Measurements from ENCODE around the gene MRFAP1. TPM values are rescaled to one million over a fixed set of nuclear protein-coding genes. Genes with fewer than 3 reads are reported as not detected.

Gene MRFAP1
- total RNA-seq, 1 donor from 2014 or later, result 262 TPM

- no peak for DNase-seq (ENCODE audit: low spot score)
- intact Hi-C loops (cut with DNase I), result no loop called here
Measured at GRCh38 chr4:6608758-6609414, 31.6 kb upstream of the MRFAP1 start.

DNA sequence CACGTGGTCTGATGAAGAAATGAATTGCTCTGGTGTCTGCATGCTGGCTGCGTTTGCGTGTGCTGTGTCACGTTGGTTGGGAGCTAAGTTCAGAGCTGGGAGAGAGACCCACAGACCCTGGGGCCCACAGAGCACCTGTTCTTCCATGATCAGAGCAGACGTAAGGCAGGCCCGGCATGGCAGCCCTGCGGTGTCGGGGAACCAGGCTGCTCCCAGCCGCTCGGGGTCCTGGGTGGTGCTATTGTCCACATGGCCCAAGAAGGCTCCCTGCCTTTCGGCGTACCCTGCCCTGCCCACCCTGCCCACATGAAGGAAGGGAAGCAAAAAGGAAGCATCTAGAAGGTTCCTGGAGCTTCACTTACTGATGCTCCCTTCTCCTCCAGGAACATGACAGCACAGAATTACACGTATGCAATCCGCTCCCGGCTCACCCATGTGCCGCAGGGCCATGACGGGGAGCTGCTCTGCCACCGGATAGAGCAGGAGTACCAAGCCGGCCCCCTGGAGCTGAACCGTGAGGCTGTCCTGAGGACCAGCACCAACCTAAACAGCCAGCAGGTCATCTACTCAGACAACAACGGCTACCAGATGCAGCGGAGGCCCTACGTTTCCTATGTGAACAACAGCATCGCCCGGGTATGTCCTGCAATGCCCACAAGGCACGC is 30.9 kb upstream of the MRFAP1 start:
- no peak for DNase-seq (ENCODE audit: low spot score)
- intact Hi-C loops (cut with DNase I), result no loop called here

DNA sequence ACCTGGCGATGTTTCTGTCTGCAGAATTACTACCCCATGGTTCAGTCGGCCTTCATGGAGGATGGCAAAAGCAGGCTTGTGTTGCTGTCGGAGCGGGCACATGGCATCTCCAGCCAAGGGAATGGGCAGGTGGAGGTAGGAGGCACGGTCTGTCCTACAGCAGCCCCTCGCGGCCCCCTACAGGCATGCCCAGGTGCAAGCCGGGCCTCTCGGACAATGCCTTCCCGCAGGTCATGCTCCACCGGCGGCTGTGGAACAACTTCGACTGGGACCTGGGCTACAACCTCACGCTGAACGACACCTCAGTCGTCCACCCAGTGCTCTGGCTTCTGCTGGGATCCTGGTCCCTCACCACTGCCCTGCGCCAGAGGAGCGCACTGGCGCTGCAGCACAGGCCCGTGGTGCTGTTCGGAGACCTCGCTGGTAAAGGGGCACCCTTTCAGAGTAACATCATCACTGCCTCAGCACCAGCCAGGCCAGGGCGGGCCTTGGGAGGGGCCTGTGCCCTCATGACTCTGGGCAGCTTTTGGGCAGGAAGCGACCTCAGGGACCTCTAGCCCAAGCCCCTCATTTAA is 29.5 kb upstream of the MRFAP1 start:
- intact Hi-C loops (cut with DNase I), result no loop called here

GRCh38 chr4:6612961-6613675 is 27.4 kb upstream of the MRFAP1 start:
- intact Hi-C loops (cut with DNase I), result no loop called here
- DNase-seq (ENCODE audit: low spot score), result no peak

More for the DNA sequence above, 29.5 kb upstream of the MRFAP1 start:
- DNase-seq (ENCODE audit: low spot score), result no peak

DNA sequence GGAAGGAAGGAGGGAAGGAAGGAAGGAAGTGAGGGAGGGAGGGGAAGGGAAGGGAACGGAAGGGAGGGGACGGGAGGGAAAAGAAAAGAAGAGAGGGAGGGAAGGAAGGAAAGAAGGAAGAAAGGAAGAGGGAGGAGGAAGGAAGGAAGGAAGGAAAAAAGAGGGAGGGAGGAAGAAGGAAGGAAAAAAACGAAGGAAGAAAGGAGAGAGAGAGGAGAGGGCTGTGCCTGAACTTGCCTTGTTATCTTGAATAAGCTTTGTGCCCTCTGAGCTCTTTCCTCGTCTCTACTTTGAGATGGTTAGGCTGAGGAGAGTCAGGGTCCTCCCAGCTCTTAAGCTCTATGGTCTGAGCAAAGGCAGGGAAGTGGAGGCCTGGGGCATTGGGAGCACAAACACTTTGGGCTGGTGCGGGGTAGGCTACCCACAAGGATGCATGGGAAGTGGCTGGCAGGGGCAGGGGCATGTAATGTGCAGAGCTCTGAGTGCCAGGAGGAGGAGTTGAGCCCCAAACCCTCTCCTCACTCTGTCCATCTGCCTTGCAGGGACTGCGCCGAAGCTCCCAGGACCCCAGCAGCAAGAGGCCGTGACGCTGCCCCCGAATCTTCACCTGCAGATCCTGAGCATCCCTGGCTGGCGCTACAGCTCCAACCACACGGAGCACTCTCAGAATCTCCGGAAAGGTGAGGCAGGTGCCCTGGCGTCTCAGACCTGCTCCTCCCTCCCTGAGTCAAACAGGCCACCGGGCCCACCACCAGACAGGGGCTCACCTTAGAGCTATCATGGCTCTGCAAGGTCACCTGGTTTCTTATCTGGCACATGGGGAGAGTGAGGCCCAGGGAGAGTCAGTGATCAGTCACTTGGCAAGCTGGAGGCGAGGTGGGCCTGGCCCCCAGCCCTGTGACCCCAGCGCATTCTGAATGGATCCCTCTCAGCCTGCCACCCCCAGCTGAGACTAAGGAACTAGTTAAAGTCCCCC is 26.5 kb upstream of the MRFAP1 start:
- DNase-seq (ENCODE audit: low spot score), result no peak
- intact Hi-C loops (cut with DNase I), result no loop called here

- DNase-seq (ENCODE audit: low spot score), result no peak
- intact Hi-C loops (cut with DNase I), result no loop called here
Measured at GRCh38 chr4:6614701-6615230, 25.7 kb upstream of the MRFAP1 start.

GRCh38 chr4:6616087-6616995 is 24.1 kb upstream of the MRFAP1 start:
- intact Hi-C loops (cut with DNase I), result no loop called here
- no peak for DNase-seq (ENCODE audit: low spot score)

DNA sequence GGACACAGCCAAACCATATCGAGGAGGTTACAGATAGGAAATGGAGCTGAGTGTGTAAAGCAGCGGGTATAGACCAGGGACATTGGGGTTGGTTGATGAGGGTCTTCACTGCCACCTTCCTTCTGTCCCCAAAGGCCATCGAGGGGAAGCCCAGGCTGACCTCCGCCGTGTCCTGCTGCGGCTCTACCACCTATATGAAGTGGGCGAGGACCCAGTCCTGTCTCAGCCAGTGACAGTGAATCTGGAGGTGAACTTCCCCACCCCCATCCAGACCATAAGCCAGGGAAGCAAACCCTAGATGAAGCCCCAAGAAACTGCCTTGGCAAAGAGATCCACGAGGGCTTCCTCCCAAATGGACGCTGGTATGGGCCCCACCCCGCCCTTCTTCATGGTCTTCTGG is 23.2 kb upstream of the MRFAP1 start:
- intact Hi-C loops (cut with DNase I), result no loop called here
- DNase-seq (ENCODE audit: low spot score), result no peak

GRCh38 chr4:6618386-6619115 is 21.9 kb upstream of the MRFAP1 start:
- intact Hi-C loops (cut with DNase I), result no loop called here
- DNase-seq (ENCODE audit: low spot score), result no peak

- DNase-seq (ENCODE audit: low spot score), result no peak
- intact Hi-C loops (cut with DNase I), result no loop called here
Measured at GRCh38 chr4:6619116-6619465, 21.4 kb upstream of the MRFAP1 start.

- intact Hi-C loops (cut with DNase I), result no loop called here
- no peak for DNase-seq (ENCODE audit: low spot score)
Measured at GRCh38 chr4:6619466-6620255, 20.8 kb upstream of the MRFAP1 start.

DNA sequence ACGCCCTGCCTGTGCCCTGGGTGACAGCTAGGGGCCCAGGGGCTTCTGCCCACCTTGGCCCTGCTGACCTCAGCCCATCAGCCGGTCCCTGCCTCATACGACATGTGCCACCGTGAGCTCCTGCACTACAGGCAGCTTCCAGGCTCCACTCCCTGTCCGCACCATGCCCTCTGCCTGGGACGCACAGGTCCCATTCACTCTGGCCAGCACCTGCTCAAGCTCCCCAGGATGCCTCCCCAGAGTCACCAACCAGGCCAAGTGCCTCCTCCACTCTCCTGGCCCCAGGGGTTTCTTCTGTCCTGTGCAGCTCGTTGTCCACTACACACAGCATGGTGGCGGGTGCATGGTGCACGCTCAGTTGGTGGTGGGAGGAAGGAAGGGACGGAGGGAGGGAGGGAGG is 20.2 kb upstream of the MRFAP1 start:
- intact Hi-C loops (cut with DNase I), result no loop called here
- no peak for DNase-seq (ENCODE audit: low spot score)

GRCh38 chr4:6620891-6621555 is 19.5 kb upstream of the MRFAP1 start:
- intact Hi-C loops (cut with DNase I), result no loop called here
- no peak for DNase-seq (ENCODE audit: low spot score)

DNA sequence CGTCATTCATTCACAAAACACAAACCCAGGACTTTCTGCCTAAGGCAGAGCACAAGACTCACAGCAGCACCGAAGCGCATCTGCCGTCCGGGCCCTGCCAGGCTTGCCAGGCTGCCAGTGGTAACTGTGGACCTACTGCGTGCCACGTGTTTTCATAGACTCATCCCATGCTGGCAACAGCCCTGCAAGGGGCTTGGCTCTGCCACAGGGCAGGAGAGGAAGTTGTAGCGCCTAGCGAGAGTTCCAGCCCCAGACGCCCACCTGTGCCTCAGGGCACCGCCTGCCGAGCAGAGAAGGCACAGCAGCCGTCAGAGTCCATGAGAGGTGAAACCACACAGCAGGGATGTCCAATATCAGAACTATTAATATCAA is 18.9 kb upstream of the MRFAP1 start:
- intact Hi-C loops (cut with DNase I), result no loop called here
- no peak for DNase-seq (ENCODE audit: low spot score)

DNA sequence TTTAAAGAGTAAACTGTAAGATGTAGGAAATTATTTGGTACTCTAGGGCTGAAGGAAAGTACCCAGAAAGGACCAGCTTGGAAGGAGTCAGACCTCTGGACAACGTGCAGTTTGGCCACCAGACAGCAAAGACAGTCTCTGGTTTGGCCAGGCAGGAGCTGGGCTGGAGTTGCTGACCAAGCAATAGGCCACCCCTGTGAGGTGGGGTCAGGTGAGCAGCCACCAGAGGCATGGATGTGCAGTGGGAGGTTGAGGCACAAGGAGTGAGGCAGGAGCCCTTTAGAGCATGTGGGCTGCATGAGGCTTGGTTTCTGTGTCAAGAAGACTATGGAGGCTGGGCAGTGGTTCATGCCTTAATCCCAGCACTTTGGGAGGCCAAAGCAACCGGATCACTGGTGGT is 17.7 kb upstream of the MRFAP1 start:
- intact Hi-C loops (cut with DNase I), result no loop called here
- DNase-seq (ENCODE audit: low spot score), result no peak

DNA sequence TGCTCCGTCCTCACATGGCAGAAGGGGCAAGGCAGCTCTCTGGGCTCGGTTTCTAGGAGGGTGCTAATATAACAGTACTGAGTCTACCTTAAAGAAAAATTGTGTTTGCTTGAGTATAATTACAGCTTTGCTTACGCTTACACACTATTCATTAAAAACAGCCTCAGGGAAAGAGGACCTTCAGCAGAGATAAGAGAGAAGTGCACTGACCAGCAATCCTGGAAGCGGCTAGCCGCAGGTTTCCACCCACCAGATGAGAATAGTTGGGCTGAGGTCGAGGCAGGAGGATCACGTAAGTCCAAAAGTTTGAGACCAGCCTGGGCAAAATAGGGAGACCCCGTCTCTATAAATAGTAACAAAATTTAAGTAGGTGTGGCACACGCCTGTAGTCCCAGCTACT is 15.2 kb upstream of the MRFAP1 start:
- DNase-seq (ENCODE audit: low spot score), result no peak
- intact Hi-C loops (cut with DNase I), result no loop called here

Measured in cardiac septum (tissue), 1 donor.